ENCODE results near the gene DGCR8. TPM values are rescaled to one million over a fixed set of nuclear protein-coding genes. Genes with fewer than 3 reads are reported as not detected.

The DGCR8 gene
- total and polyA plus RNA-seq, 2 of the 4 experiments (the other 2 are of a cell fraction): 16.7 to 25.3 TPM

DNA sequence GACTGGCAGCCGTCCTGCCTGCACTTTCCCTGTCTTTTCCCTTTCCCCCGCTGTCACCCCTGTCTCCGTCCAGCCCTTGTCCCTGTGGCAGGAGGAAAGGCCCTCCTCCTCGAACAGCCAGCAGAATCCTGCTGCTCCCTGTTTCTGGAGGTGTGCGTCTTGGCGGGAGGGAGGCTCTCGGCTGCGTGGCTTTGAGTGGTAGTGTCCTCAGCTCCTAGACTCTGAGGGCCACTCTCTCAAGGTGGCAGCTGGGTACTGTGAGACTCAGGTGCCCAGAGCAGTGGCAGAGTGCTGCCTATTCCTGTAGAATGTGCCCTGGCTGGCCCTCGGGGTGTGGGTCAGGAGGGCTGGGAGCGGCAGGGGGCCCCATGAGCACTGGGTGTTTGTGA is 26.8 kb downstream of the DGCR8 start:
- Histone ChIP-seq H3K4ac (ENCODE audit: low read depth, low read length) (no peak overlapping the region), H2BK5ac (ENCODE audit: low read depth, low read length, poor library complexity, severe bottlenecking) (no peak overlapping the region), H3K14ac (replicated peaks; ENCODE audit: low read depth, low read length) (no peak overlapping the region), H3K9me1 (ENCODE audit: insufficient read depth, low read length) (no peaks in the 10 kb centered on the region), H2AK9ac (replicated peaks; ENCODE audit: low read depth, low read length, poor library complexity) (no peak overlapping the region), H2BK15ac (ENCODE audit: low read depth, low read length) (no peak overlapping the region), H3K56ac (ENCODE audit: extremely low read depth, insufficient read depth, low read length) (no peak overlapping the region), H4K8ac (ENCODE audit: low read depth in 2 of 2, low read length in 2 of 2) (no peak overlapping the region), H3K4me1 (ENCODE audit: control insufficient read depth, insufficient read depth, low read length) (no peaks in the 10 kb centered on the region), H3K4me3 (ENCODE audit: insufficient read depth, low read depth, low read length) (no peak overlapping the region), H3K18ac (ENCODE audit: low read depth, low read length) (no peak overlapping the region), H3K4me2 (ENCODE audit: low read depth, low read length) (no peak overlapping the region), H3K27me3 (ENCODE audit: control insufficient read depth, insufficient read depth, low read length) (no peaks in the 10 kb centered on the region), H2BK120ac (ENCODE audit: low read depth, low read length) (no peak overlapping the region), H2AK5ac (ENCODE audit: low read depth, low read length) (no peak overlapping the region), H4K91ac (ENCODE audit: insufficient read depth, low read depth, low read length) (no peak overlapping the region), H3K23ac (ENCODE audit: low read depth, low read length) (no peak overlapping the region), H3K79me1 (ENCODE audit: low read depth in 1 of 2, low read length in 2 of 2) (peaks cover 14 to 47% of the 10 kb centered on the region in 2 experiments), H3K27ac (ENCODE audit: insufficient read depth, low read length) (no peak overlapping the region), H2BK20ac (ENCODE audit: low read depth, low read length) (no peak overlapping the region), H2AFZ (replicated peaks; ENCODE audit: low read length, poor library complexity) (no peak overlapping the region), H3K9ac (ENCODE audit: low read depth, low read length) (no peak overlapping the region), H4K5ac (ENCODE audit: low read depth, low read length) (no peak overlapping the region), H4K20me1 (ENCODE audit: insufficient read depth, low read length) (peaks cover 62% of the 10 kb centered on the region), H3K9me3 (ENCODE audit: control insufficient read depth, insufficient read depth, low read length) (no peaks in the 10 kb centered on the region), H3K36me3 (ENCODE audit: control insufficient read depth, insufficient read depth, low read length) (peaks cover 77% of the 10 kb centered on the region)
- in situ Hi-C loops (cut with MboI; ENCODE audit: low sequenced_read_pairs): no loop called here
- TF ChIP-seq, protein P1, sequence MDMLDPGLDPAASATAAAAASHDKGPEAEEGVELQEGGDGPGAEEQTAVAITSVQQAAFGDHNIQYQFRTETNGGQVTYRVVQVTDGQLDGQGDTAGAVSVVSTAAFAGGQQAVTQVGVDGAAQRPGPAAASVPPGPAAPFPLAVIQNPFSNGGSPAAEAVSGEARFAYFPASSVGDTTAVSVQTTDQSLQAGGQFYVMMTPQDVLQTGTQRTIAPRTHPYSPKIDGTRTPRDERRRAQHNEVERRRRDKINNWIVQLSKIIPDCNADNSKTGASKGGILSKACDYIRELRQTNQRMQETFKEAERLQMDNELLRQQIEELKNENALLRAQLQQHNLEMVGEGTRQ (IDR thresholded peaks at IDR 0.05; ENCODE audit: low read depth, low read length): no peak
- TF ChIP-seq RAD21 (IDR thresholded peaks at IDR 0.05; ENCODE audit: low read length): no peak
- no peak for TF ChIP-seq CHD1 (IDR thresholded peaks at IDR 0.05; ENCODE audit: low read depth, low read length)
- TF ChIP-seq, protein P2, sequence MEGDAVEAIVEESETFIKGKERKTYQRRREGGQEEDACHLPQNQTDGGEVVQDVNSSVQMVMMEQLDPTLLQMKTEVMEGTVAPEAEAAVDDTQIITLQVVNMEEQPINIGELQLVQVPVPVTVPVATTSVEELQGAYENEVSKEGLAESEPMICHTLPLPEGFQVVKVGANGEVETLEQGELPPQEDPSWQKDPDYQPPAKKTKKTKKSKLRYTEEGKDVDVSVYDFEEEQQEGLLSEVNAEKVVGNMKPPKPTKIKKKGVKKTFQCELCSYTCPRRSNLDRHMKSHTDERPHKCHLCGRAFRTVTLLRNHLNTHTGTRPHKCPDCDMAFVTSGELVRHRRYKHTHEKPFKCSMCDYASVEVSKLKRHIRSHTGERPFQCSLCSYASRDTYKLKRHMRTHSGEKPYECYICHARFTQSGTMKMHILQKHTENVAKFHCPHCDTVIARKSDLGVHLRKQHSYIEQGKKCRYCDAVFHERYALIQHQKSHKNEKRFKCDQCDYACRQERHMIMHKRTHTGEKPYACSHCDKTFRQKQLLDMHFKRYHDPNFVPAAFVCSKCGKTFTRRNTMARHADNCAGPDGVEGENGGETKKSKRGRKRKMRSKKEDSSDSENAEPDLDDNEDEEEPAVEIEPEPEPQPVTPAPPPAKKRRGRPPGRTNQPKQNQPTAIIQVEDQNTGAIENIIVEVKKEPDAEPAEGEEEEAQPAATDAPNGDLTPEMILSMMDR (conservative IDR thresholded peaks at IDR 0.05; ENCODE audit: low read depth, low read length): no peak
- no peak for TF ChIP-seq POLR2A (IDR thresholded peaks at IDR 0.05; ENCODE audit: low read depth, low read length)
- TF ChIP-seq FOS (IDR thresholded peaks at IDR 0.05; ENCODE audit: low read depth, low read length): no peak
- no TSS peak for BruUV-seq (replicated peaks)
- DNase-seq (no peak), ATAC-seq (ENCODE audit: low read depth) (no peak)
- POLR2A ChIA-PET (ENCODE audit: unreplicated experiment): no interaction called here
- CTCF ChIA-PET: no interaction called here
- 100% methylated on average over 5 of the region's 10 CpGs; no CpG with 5 or more reads in 1 of the 2 experiments for WGBS, 2 experiments (ENCODE audit: extremely low coverage in 2 of 2, insufficient read length in 1 of 2)
- intact Hi-C loops (cut with micrococcal nuclease): no loop called here
- dilution Hi-C loops (cut with HindIII; ENCODE audit: low sequenced_read_pairs, unreplicated experiment): no loop called here
